WI38 (cell line): Measurements from ENCODE around the gene KLHL18.

ENCODE experiments used
- H3K4me3 ChIP-seq: 2 replicates; pipeline ENCODE4 v1.5.1; 2011; ENCODE audit warnings: low read depth, mild to moderate bottlenecking, control low read depth, low read length
- TF ChIP-seq, protein P1 (sequence below): IDR thresholded peaks from 2 replicates; pipeline ENCODE4 v1.5.1; 2012; ENCODE audit warnings: low read depth, mild to moderate bottlenecking, control low read depth, low read length

Gene KLHL18

DNA sequence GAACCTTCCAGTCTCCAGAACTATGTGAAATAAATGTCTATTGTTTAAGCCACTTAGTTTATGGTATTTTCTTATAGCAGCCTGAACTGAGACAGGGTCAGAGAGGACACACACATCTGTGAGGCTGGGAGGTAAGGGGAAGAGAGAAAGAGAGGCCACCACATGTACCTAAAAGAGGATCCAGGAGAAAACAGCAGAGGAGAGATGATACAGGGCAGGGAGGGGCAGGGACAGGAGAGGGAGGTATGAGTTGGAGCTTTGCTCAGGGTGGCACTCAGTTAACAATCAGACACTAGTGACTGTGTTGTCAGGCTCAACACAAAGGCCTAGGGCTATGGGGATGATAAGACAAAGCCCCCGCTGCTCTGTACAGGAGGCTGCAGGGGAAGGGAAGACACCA lies 17.7 kb upstream of the KLHL18 start:
- H3K4me3 ChIP-seq = no peak overlapping the region
- TF ChIP-seq, protein P1, sequence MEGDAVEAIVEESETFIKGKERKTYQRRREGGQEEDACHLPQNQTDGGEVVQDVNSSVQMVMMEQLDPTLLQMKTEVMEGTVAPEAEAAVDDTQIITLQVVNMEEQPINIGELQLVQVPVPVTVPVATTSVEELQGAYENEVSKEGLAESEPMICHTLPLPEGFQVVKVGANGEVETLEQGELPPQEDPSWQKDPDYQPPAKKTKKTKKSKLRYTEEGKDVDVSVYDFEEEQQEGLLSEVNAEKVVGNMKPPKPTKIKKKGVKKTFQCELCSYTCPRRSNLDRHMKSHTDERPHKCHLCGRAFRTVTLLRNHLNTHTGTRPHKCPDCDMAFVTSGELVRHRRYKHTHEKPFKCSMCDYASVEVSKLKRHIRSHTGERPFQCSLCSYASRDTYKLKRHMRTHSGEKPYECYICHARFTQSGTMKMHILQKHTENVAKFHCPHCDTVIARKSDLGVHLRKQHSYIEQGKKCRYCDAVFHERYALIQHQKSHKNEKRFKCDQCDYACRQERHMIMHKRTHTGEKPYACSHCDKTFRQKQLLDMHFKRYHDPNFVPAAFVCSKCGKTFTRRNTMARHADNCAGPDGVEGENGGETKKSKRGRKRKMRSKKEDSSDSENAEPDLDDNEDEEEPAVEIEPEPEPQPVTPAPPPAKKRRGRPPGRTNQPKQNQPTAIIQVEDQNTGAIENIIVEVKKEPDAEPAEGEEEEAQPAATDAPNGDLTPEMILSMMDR = no peak

DNA sequence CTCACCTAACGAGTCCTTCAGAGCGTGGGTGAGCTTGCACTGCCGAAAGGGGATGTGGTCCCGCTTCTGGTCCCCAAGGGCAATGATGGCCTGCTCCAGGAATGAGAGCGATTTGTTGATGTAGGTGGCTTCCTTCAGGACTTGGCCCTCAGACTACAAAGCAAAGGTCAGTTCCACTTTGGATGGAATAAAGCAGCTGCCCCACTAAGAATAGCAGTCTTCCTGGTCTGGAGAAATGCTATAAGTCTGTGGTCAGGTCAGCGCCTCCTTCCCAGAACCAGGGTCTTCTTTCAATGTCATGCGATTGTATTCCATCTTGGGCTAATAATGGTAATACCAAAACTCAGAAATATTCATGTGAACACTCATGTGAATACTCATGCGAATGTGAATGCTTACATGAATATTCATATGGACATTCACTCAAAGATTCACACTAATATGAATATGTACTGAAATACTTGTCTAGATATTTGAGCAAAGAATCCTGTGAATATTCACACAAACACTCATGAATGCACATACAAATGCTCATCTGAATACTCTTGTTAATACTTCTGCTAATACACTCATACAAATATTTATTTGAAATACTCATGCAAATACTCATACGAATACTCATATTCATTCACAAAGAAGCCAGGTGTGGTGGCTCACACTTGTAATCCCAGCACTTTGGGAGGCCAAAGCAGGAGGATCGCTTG lies 16.9 kb upstream of the KLHL18 start:
- TF ChIP-seq, protein P1 = no peak
- no peak overlapping the region for H3K4me3 ChIP-seq

DNA sequence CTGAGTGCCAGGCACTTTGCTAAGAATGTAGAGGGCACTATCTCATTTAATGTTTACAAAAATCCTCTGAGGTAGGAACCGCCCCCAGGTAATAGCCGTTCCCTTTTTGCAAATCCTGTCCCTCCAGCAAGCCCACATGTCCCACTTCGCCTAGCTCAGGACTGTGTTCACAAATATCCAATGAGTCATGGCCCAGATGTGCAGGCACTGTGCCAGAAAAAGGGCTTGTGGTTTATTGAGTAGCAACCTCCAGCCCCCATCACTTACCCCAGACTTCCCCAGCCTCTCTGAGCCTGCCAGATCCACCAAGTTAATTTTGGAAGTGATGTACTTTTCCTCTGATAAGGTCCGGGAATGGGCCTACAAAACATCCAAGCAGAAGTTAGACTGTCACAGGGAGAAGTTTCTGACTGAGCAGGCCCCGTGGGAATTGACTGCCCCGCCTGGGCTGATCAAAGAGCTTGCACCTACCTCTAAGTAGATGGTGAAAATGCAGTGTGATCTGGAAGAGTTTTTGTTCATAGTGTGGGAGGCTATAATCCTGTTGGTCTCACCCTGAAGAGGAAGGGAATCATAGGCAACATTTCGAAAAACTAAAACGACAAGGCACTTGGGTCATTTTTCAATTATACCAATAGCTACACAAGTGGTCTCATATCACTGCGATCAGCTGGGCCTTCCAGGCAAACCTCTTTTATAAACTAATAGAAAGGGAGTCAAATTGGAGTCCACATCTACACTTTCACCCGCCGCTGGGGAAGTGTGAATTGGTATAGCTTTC lies 15.8 kb upstream of the KLHL18 start:
- no peak overlapping the region for H3K4me3 ChIP-seq

DNA sequence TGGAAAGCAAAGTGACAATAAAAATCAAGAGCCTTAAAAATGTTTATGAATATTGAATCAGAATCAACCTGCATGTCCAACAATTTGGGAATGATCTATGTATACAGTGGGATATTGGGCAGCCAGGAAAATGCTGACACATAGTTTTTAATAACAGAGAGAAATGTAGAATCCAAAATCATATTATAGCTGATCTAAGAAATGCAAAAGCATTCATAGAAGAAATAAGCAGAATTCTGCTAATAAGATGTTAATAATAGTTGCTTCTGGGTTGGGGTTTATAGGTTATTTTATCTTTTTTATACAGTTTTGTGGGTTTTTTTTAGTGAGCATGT lies 15.3 kb upstream of the KLHL18 start:
- TF ChIP-seq, protein P1 = no peak
- H3K4me3 ChIP-seq = no peak overlapping the region

More for the DNA sequence above, 15.8 kb upstream of the KLHL18 start:
- TF ChIP-seq, protein P1 = no peak

DNA sequence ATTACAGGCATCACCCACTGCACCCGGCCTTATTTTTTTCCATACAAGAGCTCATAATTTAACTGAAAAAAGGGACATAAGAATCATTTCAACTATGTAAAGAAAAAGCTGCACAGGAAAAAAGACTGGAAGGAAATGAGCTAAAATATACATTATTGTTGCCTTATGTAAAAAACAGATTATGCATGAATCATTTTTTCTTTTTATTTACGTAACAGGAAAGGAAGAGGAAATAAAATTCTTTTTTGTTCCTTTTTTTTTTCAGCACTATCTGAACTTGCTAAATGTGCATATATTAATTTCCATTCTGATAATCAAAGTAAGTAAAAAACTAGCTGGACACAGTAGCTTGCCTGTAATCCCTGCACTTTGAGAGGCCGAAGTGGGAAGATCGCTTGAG lies 12.2 kb upstream of the KLHL18 start:
- TF ChIP-seq, protein P1 = no peak
- H3K4me3 ChIP-seq = no peak overlapping the region

DNA sequence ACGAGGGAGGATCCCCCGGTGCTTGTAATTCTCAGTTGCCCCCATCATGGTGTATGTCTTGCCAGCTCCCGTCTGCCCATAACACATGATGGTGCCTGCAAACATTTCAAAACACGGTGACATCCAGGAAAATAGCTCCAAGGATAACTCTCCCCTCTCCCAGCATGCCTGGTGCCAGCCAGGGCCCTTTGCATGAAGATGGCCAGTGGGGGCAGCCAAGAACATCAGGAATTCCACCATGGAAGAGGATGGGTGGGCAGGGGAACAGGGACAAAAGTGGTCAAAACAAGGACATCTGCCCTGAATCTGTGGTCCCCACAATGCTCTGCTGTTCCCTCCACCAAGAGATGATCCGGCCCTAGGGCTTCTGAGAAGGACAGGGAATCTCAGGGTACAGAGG lies 9.2 kb upstream of the KLHL18 start:
- TF ChIP-seq, protein P1 = no peak
- no peak overlapping the region for H3K4me3 ChIP-seq

DNA sequence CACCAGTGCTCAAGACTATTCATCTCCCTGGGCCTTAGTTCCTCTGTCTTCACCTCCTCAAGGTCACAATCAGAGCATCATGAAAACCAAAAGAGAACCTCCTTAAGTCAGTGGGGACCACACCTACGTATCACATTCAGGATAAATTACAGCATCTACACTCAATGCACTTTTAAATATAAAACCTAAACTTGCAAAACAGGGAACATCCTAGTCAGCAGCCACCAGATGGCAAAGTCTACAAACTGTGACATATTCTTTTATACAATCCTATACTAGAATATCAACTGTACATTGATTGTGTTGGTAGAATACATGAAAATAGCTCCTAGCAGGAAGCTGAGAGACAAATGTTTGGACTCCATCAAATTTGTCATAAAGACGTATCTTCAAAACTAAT lies 8.1 kb upstream of the KLHL18 start:
- no peak overlapping the region for H3K4me3 ChIP-seq
- TF ChIP-seq, protein P1 = no peak
